Measurements from ENCODE around the gene OR10R2.

DNA sequence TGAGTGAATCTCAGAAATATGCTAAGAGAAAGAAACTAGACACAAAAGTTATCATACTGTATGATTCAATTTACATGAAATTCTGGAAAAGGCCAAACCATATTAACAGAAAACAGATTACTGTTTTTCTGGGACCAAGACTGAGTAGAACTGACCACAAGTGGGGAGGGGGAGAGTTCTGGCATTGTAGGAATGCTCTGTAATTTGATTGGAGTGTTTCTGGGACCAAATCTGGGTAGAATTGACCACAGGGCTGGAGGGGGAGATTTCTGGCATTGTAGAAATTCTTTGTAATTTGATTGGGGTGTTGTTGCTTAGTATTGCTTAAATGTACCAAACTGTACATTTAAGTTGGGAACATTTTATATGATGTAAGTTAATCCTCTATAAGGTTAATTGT is 13.8 kb upstream of the OR10R2 start:
- no peak for TF ChIP-seq CTCF (IDR thresholded peaks at IDR 0.05; ENCODE audit: insufficient read depth, low read length)
- TF ChIP-seq REST (IDR thresholded peaks at IDR 0.05; ENCODE audit: insufficient replicate concordance, low read depth) = no peak
